Measurements from ENCODE around the gene SGPP2.

Gene SGPP2

GRCh38 chr2:222451224-222451674, 26.9 kb downstream of the SGPP2 start:
- no peaks in the 10 kb centered on the region for H3F3A ChIP-seq (ENCODE audit: control insufficient read depth, insufficient read depth)
- H3K4me2 ChIP-seq (ENCODE audit: low read length), result no peak overlapping the region
- no peaks in the 10 kb centered on the region for H3K36me3 ChIP-seq (ENCODE audit: control insufficient read depth, low read length)
- TF ChIP-seq CTCF (IDR thresholded peaks at IDR 0.05; ENCODE audit: low read depth, low read length, poor library complexity, severe bottlenecking), result no peak
- no peak for TF ChIP-seq EZH2phosphoT487 (IDR thresholded peaks at IDR 0.05; ENCODE audit: borderline replicate concordance, low read length)
- no peaks in the 10 kb centered on the region for H3K4me1 ChIP-seq (ENCODE audit: control insufficient read depth, low read length)
- H4K20me1 ChIP-seq (ENCODE audit: control insufficient read depth, insufficient read depth, low read depth, low read length), result no peaks in the 10 kb centered on the region
- H3K9me2 ChIP-seq (replicated peaks; ENCODE audit: control insufficient read depth, low read length), result no peaks in the 10 kb centered on the region
- H3K4me3 ChIP-seq (ENCODE audit: low read length), result no peak overlapping the region
- no peaks in the 10 kb centered on the region for H3K9me3 ChIP-seq (ENCODE audit: control insufficient read depth, insufficient read depth, low read length)
- H3K27me3 ChIP-seq (ENCODE audit: control insufficient read depth, low read length), result no peaks in the 10 kb centered on the region
- H3K27ac ChIP-seq (ENCODE audit: low read depth, low read length), result no peak overlapping the region
- H3K79me2 ChIP-seq (ENCODE audit: control insufficient read depth, low read length), result no peaks in the 10 kb centered on the region

GRCh38 chr2:222452422-222452950, 28.1 kb downstream of the SGPP2 start:
- H3K36me3 ChIP-seq (ENCODE audit: control insufficient read depth, low read length), result no peaks in the 10 kb centered on the region
- no peaks in the 10 kb centered on the region for H3K4me1 ChIP-seq (ENCODE audit: control insufficient read depth, low read length)
- no peaks in the 10 kb centered on the region for H3K79me2 ChIP-seq (ENCODE audit: control insufficient read depth, low read length)
- H3K4me2 ChIP-seq (ENCODE audit: low read length), result no peak overlapping the region
- H4K20me1 ChIP-seq (ENCODE audit: control insufficient read depth, insufficient read depth, low read depth, low read length), result no peaks in the 10 kb centered on the region
- H3K4me3 ChIP-seq (ENCODE audit: low read length), result no peak overlapping the region
- no peak overlapping the region for H3K27ac ChIP-seq (ENCODE audit: low read depth, low read length)
- TF ChIP-seq EZH2phosphoT487 (IDR thresholded peaks at IDR 0.05; ENCODE audit: borderline replicate concordance, low read length), result no peak
- no peak for TF ChIP-seq CTCF (IDR thresholded peaks at IDR 0.05; ENCODE audit: low read depth, low read length, poor library complexity, severe bottlenecking)
- no peaks in the 10 kb centered on the region for H3K9me3 ChIP-seq (ENCODE audit: control insufficient read depth, insufficient read depth, low read length)
- no peaks in the 10 kb centered on the region for H3K9me2 ChIP-seq (replicated peaks; ENCODE audit: control insufficient read depth, low read length)
- no peaks in the 10 kb centered on the region for H3F3A ChIP-seq (ENCODE audit: control insufficient read depth, insufficient read depth)
- H3K27me3 ChIP-seq (ENCODE audit: control insufficient read depth, low read length), result no peaks in the 10 kb centered on the region

- H3K4me1 ChIP-seq (ENCODE audit: control insufficient read depth, low read length), result no peaks in the 10 kb centered on the region
- no peaks in the 10 kb centered on the region for H3K9me3 ChIP-seq (ENCODE audit: control insufficient read depth, insufficient read depth, low read length)
- H3K4me3 ChIP-seq (ENCODE audit: low read length), result no peak overlapping the region
- no peak overlapping the region for H3K4me2 ChIP-seq (ENCODE audit: low read length)
- H3K79me2 ChIP-seq (ENCODE audit: control insufficient read depth, low read length), result no peaks in the 10 kb centered on the region
- no peaks in the 10 kb centered on the region for H3F3A ChIP-seq (ENCODE audit: control insufficient read depth, insufficient read depth)
- no peaks in the 10 kb centered on the region for H3K27me3 ChIP-seq (ENCODE audit: control insufficient read depth, low read length)
- H3K9me2 ChIP-seq (replicated peaks; ENCODE audit: control insufficient read depth, low read length), result no peaks in the 10 kb centered on the region
- no peaks in the 10 kb centered on the region for H3K36me3 ChIP-seq (ENCODE audit: control insufficient read depth, low read length)
- TF ChIP-seq EZH2phosphoT487 (IDR thresholded peaks at IDR 0.05; ENCODE audit: borderline replicate concordance, low read length) (no peak), CTCF (IDR thresholded peaks at IDR 0.05; ENCODE audit: low read depth, low read length, poor library complexity, severe bottlenecking) (no peak)
- no peaks in the 10 kb centered on the region for H4K20me1 ChIP-seq (ENCODE audit: control insufficient read depth, insufficient read depth, low read depth, low read length)
- H3K27ac ChIP-seq (ENCODE audit: low read depth, low read length), result no peak overlapping the region
Observed at GRCh38 chr2:222456479-222457077, 32.2 kb downstream of the SGPP2 start.

Data from DOHH2 (cell line).